Effector memory CD4-positive, alpha-beta T cell (primary cell): Measurements from ENCODE around the gene NPC1L1.
A peak's percentile ranks its signal among the peaks of the same experiment; 100 is the strongest.

ENCODE experiments used
- DNase-seq, 3 donors: peaks; one replicate each; pipeline ENCODE4 v3.0.0-alpha.2; 2020
- H3K27ac ChIP-seq: 2 replicates; pipeline ENCODE4 v1.7.0; 2013; ENCODE audit warnings: mild to moderate bottlenecking, low read length, moderate library complexity; ENCODE audit not compliant: insufficient read depth, poor library complexity, severe bottlenecking
- H3K27me3 ChIP-seq: replicated peaks from 2 replicates; pipeline ENCODE4 v1.7.0; 2013; ENCODE audit warnings: mild to moderate bottlenecking, low read length; ENCODE audit not compliant: insufficient read depth, control insufficient read depth, poor library complexity, severe bottlenecking
- H3K36me3 ChIP-seq: 2 replicates; pipeline ENCODE4 v1.7.0; 2013; ENCODE audit warnings: mild to moderate bottlenecking, low read length, moderate library complexity; ENCODE audit not compliant: control insufficient read depth, insufficient read depth
- H3K4me1 ChIP-seq: 2 replicates; pipeline ENCODE4 v1.7.0; 2013; ENCODE audit warnings: low read length, mild to moderate bottlenecking; ENCODE audit not compliant: control insufficient read depth, insufficient read depth, poor library complexity, severe bottlenecking
- H3K4me3 ChIP-seq: 2 replicates; pipeline ENCODE4 v1.7.0; 2013; ENCODE audit warnings: low read length, low read depth, mild to moderate bottlenecking; ENCODE audit not compliant: insufficient read depth, poor library complexity, severe bottlenecking
- H3K9me3 ChIP-seq: 2 replicates; pipeline ENCODE4 v1.7.0; 2013; ENCODE audit warnings: mild to moderate bottlenecking, low read length, moderate library complexity; ENCODE audit not compliant: control insufficient read depth

Gene NPC1L1

GRCh38 chr7:44574287-44574872 lies 33.2 kb upstream of the NPC1L1 start:
- Histone ChIP-seq H3K36me3 (peaks cover 48% of the 10 kb centered on the region), H3K4me3 (peak overlapping the region; percentile 75), H3K9me3 (no peaks in the 10 kb centered on the region), H3K27ac (peak overlapping the region; percentile 89), H3K27me3 (no peaks in the 10 kb centered on the region), H3K4me1 (peaks cover 20% of the 10 kb centered on the region)
- no peak for DNase-seq

GRCh38 chr7:44573464-44574286 lies 32.5 kb upstream of the NPC1L1 start, which contains the start of gene DDX56:
Gene DDX56 (minus strand): TSS chr7:44573908. CDS start chr7:44573895, 13 bp downstream.
- Histone ChIP-seq H3K4me1 (peaks cover 16% of the 10 kb centered on the region), H3K36me3 (peaks cover 48% of the 10 kb centered on the region), H3K27me3 (no peaks in the 10 kb centered on the region), H3K27ac (peak within 1 kb of the TSS; percentile 89), H3K9me3 (no peaks in the 10 kb centered on the region), H3K4me3 (peak within 1 kb of the TSS; percentile 75)
- peak; percentile 85 to 93 (median 86) for DNase-seq

- peaks cover 49% of the 10 kb centered on the region for H3K36me3 ChIP-seq
Observed at GRCh38 chr7:44572771-44573170, 31.6 kb upstream of the NPC1L1 start.

GRCh38 chr7:44569959-44570358 lies 28.8 kb upstream of the NPC1L1 start:
- H3K9me3 ChIP-seq, result no peaks in the 10 kb centered on the region
- peaks cover 74% of the 10 kb centered on the region for H3K36me3 ChIP-seq
- no peaks in the 10 kb centered on the region for H3K27me3 ChIP-seq
- H3K4me1 ChIP-seq, result peaks cover 16% of the 10 kb centered on the region
- H3K4me3 ChIP-seq, result no peak overlapping the region
- H3K27ac ChIP-seq, result no peak overlapping the region
- no peak for DNase-seq

More at GRCh38 chr7:44572771-44573170, 31.6 kb upstream of the NPC1L1 start:
- peak overlapping the region; percentile 75 for H3K4me3 ChIP-seq
- no peaks in the 10 kb centered on the region for H3K9me3 ChIP-seq
- H3K27ac ChIP-seq, result peak overlapping the region; percentile 89
- H3K4me1 ChIP-seq, result peaks cover 16% of the 10 kb centered on the region
- H3K27me3 ChIP-seq, result no peaks in the 10 kb centered on the region
- DNase-seq, result no peak

- H3K27ac ChIP-seq, result no peak overlapping the region
- no peaks in the 10 kb centered on the region for H3K27me3 ChIP-seq
- H3K36me3 ChIP-seq, result peaks cover 84% of the 10 kb centered on the region
- DNase-seq, result no peak
- H3K9me3 ChIP-seq, result no peaks in the 10 kb centered on the region
- no peak overlapping the region for H3K4me3 ChIP-seq
- H3K4me1 ChIP-seq, result peaks cover 11% of the 10 kb centered on the region
Observed at GRCh38 chr7:44568771-44569560, 27.8 kb upstream of the NPC1L1 start.

- no peaks in the 10 kb centered on the region for H3K9me3 ChIP-seq
- no peaks in the 10 kb centered on the region for H3K27me3 ChIP-seq
- H3K4me1 ChIP-seq, result peaks cover 3% of the 10 kb centered on the region
- DNase-seq, result no peak
- H3K27ac ChIP-seq, result no peak overlapping the region
- H3K4me3 ChIP-seq, result no peak overlapping the region
- peaks cover 87% of the 10 kb centered on the region for H3K36me3 ChIP-seq
Observed at GRCh38 chr7:44567884-44568283, 26.8 kb upstream of the NPC1L1 start.

- H3K27ac ChIP-seq, result no peak overlapping the region
- H3K4me1 ChIP-seq, result no peaks in the 10 kb centered on the region
- no peak overlapping the region for H3K4me3 ChIP-seq
- DNase-seq, result no peak
- no peaks in the 10 kb centered on the region for H3K9me3 ChIP-seq
- peaks cover 77% of the 10 kb centered on the region for H3K36me3 ChIP-seq
- no peaks in the 10 kb centered on the region for H3K27me3 ChIP-seq
Observed at GRCh38 chr7:44566680-44567079, 25.6 kb upstream of the NPC1L1 start.

GRCh38 chr7:44565795-44566559 lies 24.8 kb upstream of the NPC1L1 start:
- Histone ChIP-seq H3K36me3 (peaks cover 70% of the 10 kb centered on the region), H3K9me3 (no peaks in the 10 kb centered on the region), H3K4me1 (no peaks in the 10 kb centered on the region), H3K4me3 (no peak overlapping the region), H3K27me3 (no peaks in the 10 kb centered on the region), H3K27ac (no peak overlapping the region)
- DNase-seq, result no peak

GRCh38 chr7:44565097-44565794 lies 24.1 kb upstream of the NPC1L1 start:
- Histone ChIP-seq H3K9me3 (no peaks in the 10 kb centered on the region), H3K4me1 (no peaks in the 10 kb centered on the region), H3K36me3 (peaks cover 62% of the 10 kb centered on the region), H3K27me3 (no peaks in the 10 kb centered on the region), H3K27ac (peak overlapping the region; percentile 2), H3K4me3 (no peak overlapping the region)
- DNase-seq, result peak; percentile 29 to 46 (median 30)
